Adrenal gland (tissue), 12 donors: ENCODE data around the gene KIFC1. TPM values are rescaled to one million over a fixed set of nuclear protein-coding genes. Genes with fewer than 3 reads are reported as not detected.

Experiments used
- DNase-seq, 7 donors: peaks; one replicate each; pipeline ENCODE4 v3.0.0-alpha.2; 2019 to 2020
- H3K27ac ChIP-seq, 5 donors: fragments of 200-600 bp; sonication (generic) in 4 of 5; 1 replicate in 3 of 5; 2 replicates in 2 of 5; pipeline versions ENCODE4 v1.5.1 to v1.8.0; 2016 to 2020; ENCODE audit warnings: mild to moderate bottlenecking in 1 of 5
- H3K27me3 ChIP-seq: fragments of 200-600 bp; 2 replicates; pipeline ENCODE4 v1.8.0; 2021
- H3K36me3 ChIP-seq, 2 donors: fragments of 200-600 bp; replicated peaks in 1 of 2; 1 replicate in 1 of 2; 2 replicates in 1 of 2; pipeline versions ENCODE4 v1.5.1 to v1.8.0; 2018 to 2022
- H3K4me1 ChIP-seq, 2 donors: fragments of 200-600 bp; replicated peaks in 1 of 2; 1 replicate in 1 of 2; 2 replicates in 1 of 2; pipeline versions ENCODE4 v1.5.1 to v1.8.0; 2018 to 2021
- H3K4me3 ChIP-seq, 4 donors: fragments of 200-600 bp; sonication (generic) in 3 of 4; one replicate each; pipeline ENCODE4 v1.5.1; 2016 to 2018
- H3K9me3 ChIP-seq, 3 donors: fragments of 200-600 bp; sonication (generic) in 1 of 3; replicated peaks in 1 of 3; 1 replicate in 2 of 3; 2 replicates in 1 of 3; pipeline versions ENCODE4 v1.5.1 to v1.8.0; 2016 to 2021
- POLR2A ChIP-seq, 2 donors: fragments of 450-650 bp; IDR thresholded peaks; one replicate each; pipeline ENCODE4 v1.6.1; 2017; ENCODE audit warnings: antibody characterized with exemption in 2 of 2, mild to moderate bottlenecking in 2 of 2, moderate library complexity in 1 of 2
- WGBS, 4 donors: extraction: QIAGEN DNeasy Blood & Tissue Kit in 2 of 4; methylation state at CpG; one replicate each; pipeline versions ENCODE4 v1.1.5 to v1.1.7; 2013 to 2017; 5-methylcytosine and 5-hydroxymethylcytosine counted together
- intact Hi-C, 2 donors: fragments of 100-400 bp; cut with DNase I; formaldehyde crosslinking; loops; one replicate each; pipeline versions ENCODE4 v1.14.1 to v1.15.0; 2022 to 2023
- polyA plus RNA-seq, 3 donors: library from polyadenylated mRNA; stranded (reverse); fragments of 200-250 nt in 2 of 3; fragments of 350-450 nt in 1 of 3; fragmentation: Illumina TruSeq in 1 of 3; extraction: RNeasy Lipid Tissue Mini Kit (QIAGEN cat#74804) in 1 of 3; gene quantifications; one replicate each; pipeline ENCODE4 v1.2.3, GENCODE V29; 2013 to 2014
- total RNA-seq, 9 donors: library from RNA; depleted of rRNA in 4 of 9; stranded (reverse); fragments of >200 nt in 4 of 9; fragments of 120-200 nt in 1 of 9; fragmentation: NEBNext Ultra II Directional in 1 of 9; extraction: Animal tissue kit (Norgen Biotek cat#: 25700) in 1 of 9; gene quantifications; one replicate each; pipeline versions ENCODE4 v1.1.0 to v1.2.4, GENCODE V29; 2013 to 2023
- TF ChIP-seq, protein P1 (sequence below), 6 experiments: fragments of 450-650 bp in 4 of 6; fragments of 200-600 bp in 2 of 6; sonication (generic) in 1 of 6; IDR thresholded peaks; 1 replicate in 5 of 6; 2 replicates in 1 of 6; pipeline versions ENCODE4 v1.5.1 to v1.8.0; 2016 to 2021; ENCODE audit warnings: antibody characterized with exemption in 6 of 6, mild to moderate bottlenecking in 2 of 6, moderate library complexity in 1 of 6
- donor health status: healthy with polysubstance abuse.
- donor health status: Bipolar disorder and iron deficiency.
- donor health status: DM: yes; HTN: yes; CAD: no.
- donor health status: DM: no; HTN: no; CAD: no.
- donor health status: DM: no; HTN: no; CAD: no.
- donor health status: DM: yes; HTN: yes; CAD: no.

KIFC1 gene
- total and polyA plus RNA-seq, 12 donors = 0.60 to 9.5 (median 1.4) TPM; not detected in 1

DNA sequence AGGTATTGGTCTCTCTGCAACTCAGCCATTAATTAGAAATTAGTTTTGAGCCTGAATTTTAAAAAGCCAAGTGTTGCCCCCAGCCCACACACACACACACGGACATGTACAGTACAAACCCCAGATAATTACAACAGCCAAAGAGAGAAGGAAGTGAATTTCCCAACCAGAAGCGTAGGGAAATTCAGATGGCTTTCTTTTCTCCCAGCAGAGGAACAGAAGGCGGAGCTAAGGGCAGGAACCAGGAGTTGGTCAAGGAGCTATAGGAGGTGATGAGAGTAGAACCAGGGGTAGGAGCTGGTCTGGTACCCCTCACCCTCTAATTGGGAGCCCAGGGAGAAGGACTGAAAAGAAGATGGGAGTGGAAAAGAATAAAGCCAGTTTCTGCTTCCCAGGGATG is 58.8 kb downstream of the KIFC1 start:
- H3K27me3 ChIP-seq = no peaks in the 10 kb centered on the region
- intact Hi-C loops = loop anchor here in 1 of 2 donors (10.0 kb wide), 1 partner anchor 114 kb away; no protein-coding TSS in a partner anchor
- TF ChIP-seq, protein P1, sequence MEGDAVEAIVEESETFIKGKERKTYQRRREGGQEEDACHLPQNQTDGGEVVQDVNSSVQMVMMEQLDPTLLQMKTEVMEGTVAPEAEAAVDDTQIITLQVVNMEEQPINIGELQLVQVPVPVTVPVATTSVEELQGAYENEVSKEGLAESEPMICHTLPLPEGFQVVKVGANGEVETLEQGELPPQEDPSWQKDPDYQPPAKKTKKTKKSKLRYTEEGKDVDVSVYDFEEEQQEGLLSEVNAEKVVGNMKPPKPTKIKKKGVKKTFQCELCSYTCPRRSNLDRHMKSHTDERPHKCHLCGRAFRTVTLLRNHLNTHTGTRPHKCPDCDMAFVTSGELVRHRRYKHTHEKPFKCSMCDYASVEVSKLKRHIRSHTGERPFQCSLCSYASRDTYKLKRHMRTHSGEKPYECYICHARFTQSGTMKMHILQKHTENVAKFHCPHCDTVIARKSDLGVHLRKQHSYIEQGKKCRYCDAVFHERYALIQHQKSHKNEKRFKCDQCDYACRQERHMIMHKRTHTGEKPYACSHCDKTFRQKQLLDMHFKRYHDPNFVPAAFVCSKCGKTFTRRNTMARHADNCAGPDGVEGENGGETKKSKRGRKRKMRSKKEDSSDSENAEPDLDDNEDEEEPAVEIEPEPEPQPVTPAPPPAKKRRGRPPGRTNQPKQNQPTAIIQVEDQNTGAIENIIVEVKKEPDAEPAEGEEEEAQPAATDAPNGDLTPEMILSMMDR (IDR thresholded peaks at IDR 0.05) = no peak
- TF ChIP-seq POLR2A (IDR thresholded peaks at IDR 0.05) = no peak
- no peaks in the 10 kb centered on the region for H3K9me3 ChIP-seq
- no peak overlapping the region for H3K4me3 ChIP-seq
- no peak overlapping the region for H3K27ac ChIP-seq
- peaks cover 0 to 8% of the 10 kb centered on the region in 2 donors for H3K36me3 ChIP-seq
- peaks cover 5 to 14% of the 10 kb centered on the region in 2 donors for H3K4me1 ChIP-seq
- no peak for DNase-seq
- 59 to 71% (median 67%) methylated on average over 3 of the region's 3 CpGs for WGBS, 4 donors

DNA sequence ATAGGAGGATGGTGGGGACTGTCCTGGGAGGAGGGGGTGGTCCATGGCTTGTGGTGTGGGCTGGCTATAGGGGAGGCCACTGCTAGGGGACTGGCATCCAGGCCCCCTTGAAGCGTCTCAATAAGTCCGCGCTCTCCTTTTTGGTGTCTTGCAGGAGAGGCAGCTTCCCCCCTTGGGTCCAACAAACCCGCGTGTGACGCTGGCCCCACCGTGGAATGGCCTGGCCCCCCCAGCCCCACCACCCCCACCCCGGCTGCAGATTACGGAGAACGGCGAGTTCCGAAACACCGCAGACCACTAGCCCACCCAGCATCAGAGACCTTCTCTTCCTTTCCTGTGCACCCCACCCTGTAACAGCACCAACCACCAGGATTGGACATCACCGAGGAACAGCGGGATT is 60.0 kb downstream of the KIFC1 start:
- no peaks in the 10 kb centered on the region for H3K9me3 ChIP-seq
- no peak for DNase-seq
- H3K27ac ChIP-seq = no peak overlapping the region
- TF ChIP-seq, protein P1 (IDR thresholded peaks at IDR 0.05) = no peak
- TF ChIP-seq POLR2A (IDR thresholded peaks at IDR 0.05) = no peak
- no peak overlapping the region for H3K4me3 ChIP-seq
- no peaks in the 10 kb centered on the region for H3K27me3 ChIP-seq
- H3K36me3 ChIP-seq = peaks cover 0 to 11% of the 10 kb centered on the region in 2 donors
- intact Hi-C loops = loop anchor here in 1 of 2 donors (10.0 kb wide), 1 partner anchor 113 kb away; no protein-coding TSS in a partner anchor
- WGBS, 4 donors = 91 to 98% (median 93%) methylated on average over 7 to 15 of the region's 15 CpGs
- peaks cover 5 to 14% of the 10 kb centered on the region in 2 donors for H3K4me1 ChIP-seq

DNA sequence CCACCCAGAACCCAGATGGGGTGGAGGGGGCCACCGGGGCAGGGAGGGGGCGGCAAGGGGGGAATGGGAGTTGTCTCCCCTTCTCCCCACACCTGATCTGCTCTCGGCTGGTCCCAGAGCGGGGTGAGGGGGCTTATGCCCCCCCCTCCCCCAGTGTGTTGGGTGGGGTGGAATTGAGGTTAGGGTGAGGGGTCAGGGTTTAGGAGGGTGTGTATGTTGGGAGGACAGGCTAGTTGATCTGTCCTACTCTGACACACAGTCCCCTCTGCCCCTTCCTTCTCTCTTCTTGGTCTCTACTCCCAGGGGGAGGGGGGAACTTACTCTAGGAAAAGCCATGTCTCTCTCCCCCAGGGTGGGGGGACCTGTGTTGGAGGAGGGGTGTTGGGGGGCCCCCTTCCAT is 60.9 kb downstream of the KIFC1 start:
- no peaks in the 10 kb centered on the region for H3K27me3 ChIP-seq
- H3K4me3 ChIP-seq = no peak overlapping the region
- intact Hi-C loops = loop anchor here in 1 of 2 donors (10.0 kb wide), 1 partner anchor 112 kb away; no protein-coding TSS in a partner anchor
- H3K9me3 ChIP-seq = no peaks in the 10 kb centered on the region
- peaks cover 0 to 11% of the 10 kb centered on the region in 2 donors for H3K36me3 ChIP-seq
- no peak overlapping the region for H3K27ac ChIP-seq
- WGBS, 4 donors = 88 to 100% (median 92%) methylated on average over 1 to 4 of the region's 4 CpGs
- no peak for TF ChIP-seq POLR2A (IDR thresholded peaks at IDR 0.05)
- TF ChIP-seq, protein P1 (IDR thresholded peaks at IDR 0.05) = no peak
- no peak for DNase-seq
- peaks cover 5 to 14% of the 10 kb centered on the region in 2 donors for H3K4me1 ChIP-seq

DNA sequence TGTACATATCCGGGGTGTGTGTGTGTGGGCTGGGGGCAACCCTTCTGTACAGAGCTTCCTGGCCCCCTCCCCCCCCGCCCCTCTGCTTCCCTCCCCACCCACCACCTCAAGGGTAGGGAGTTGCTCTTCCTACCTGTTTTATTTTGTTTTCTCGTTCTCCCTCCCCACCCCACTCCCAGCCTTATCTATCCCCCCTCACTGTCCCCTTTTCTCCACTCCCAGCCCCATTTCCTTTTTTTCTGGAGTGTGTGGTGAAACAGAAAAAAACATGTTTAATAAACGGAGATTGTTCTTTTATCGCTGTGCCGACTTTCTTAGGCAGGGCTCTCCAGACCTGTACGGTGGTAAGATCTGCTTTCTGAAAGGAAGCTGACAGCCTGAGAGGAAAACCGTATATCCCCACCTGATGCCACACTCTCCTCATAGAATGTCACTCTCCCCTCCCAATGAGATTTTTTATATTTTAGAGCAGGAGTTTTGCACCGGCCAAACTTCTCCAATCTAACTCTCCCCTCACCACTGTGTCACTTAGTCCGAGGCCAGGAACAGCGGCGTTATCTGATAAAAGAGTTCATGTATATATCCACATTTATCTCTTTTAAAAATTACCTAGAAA is 61.9 kb downstream of the KIFC1 start:
- WGBS, 4 donors = 1 to 4% (median 3%) methylated on average over 12 of the region's 12 CpGs
- H3K36me3 ChIP-seq = peaks cover 0 to 3% of the 10 kb centered on the region in 2 donors
- peak overlapping the region in 3 of 4 donors; percentile 77 to 93 (median 87) for H3K4me3 ChIP-seq
- H3K27me3 ChIP-seq = no peaks in the 10 kb centered on the region
- intact Hi-C loops = loop anchor here in 1 of 2 donors (10.0 kb wide), 1 partner anchor 111 kb away; no protein-coding TSS in a partner anchor
- DNase-seq = no peak
- no peaks in the 10 kb centered on the region for H3K9me3 ChIP-seq
- H3K27ac ChIP-seq = peak overlapping the region in 3 of 5 donors; percentile 52 to 89 (median 72)
- TF ChIP-seq POLR2A (IDR thresholded peaks at IDR 0.05) = no peak
- TF ChIP-seq, protein P1 (IDR thresholded peaks at IDR 0.05) = no peak
- H3K4me1 ChIP-seq = peaks cover 5 to 14% of the 10 kb centered on the region in 2 donors
